SU-DHL-6 (cell line): ENCODE results near the gene FDXR.

Experiments
- H2AFZ ChIP-seq: fragments of 200-600 bp; sonication (generic); 2 replicates; pipeline ENCODE4 v1.6.1; 2014; ENCODE audit warnings: low read depth, mild to moderate bottlenecking, moderate library complexity, mixed read lengths, antibody characterized with exemption, low read length; ENCODE audit not compliant: severe bottlenecking
- H3F3A ChIP-seq: fragments of 200-600 bp; shearing (Covaris generic); 2 replicates; pipeline ENCODE4 v1.6.0; 2016; ENCODE audit warnings: antibody characterized with exemption, mild to moderate bottlenecking; ENCODE audit not compliant: insufficient read depth
- H3K27ac ChIP-seq: fragments of 200-600 bp; sonication (generic); 2 replicates; pipeline ENCODE4 v1.5.1; 2016; ENCODE audit warnings: low read depth, mild to moderate bottlenecking, low read length, moderate library complexity, mixed read lengths
- H3K27me3 ChIP-seq: fragments of 200-600 bp; sonication (generic), shearing (Covaris generic); 2 replicates; pipeline ENCODE4 v1.6.0; 2014; ENCODE audit warnings: mild to moderate bottlenecking, low read length
- H3K36me3 ChIP-seq: fragments of 200-600 bp; sonication (generic); 2 replicates; pipeline ENCODE4 v1.6.1; 2014; ENCODE audit warnings: mild to moderate bottlenecking, low read length, mixed read lengths
- H3K4me2 ChIP-seq: fragments of 300-600, 200-600 bp; shearing (Covaris generic), sonication (generic); 2 replicates; pipeline ENCODE4 v1.6.0; 2014; ENCODE audit warnings: low read length, low read depth, mild to moderate bottlenecking; ENCODE audit not compliant: poor library complexity, severe bottlenecking
- H3K4me3 ChIP-seq: fragments of 200-600 bp; sonication (generic); 2 replicates; pipeline ENCODE4 v1.5.1; 2014; ENCODE audit warnings: antibody characterized with exemption, low read length, mild to moderate bottlenecking, mixed read lengths; ENCODE audit not compliant: insufficient read depth, poor library complexity, severe bottlenecking
- H3K79me2 ChIP-seq: fragments of 200-600 bp; sonication (generic); 2 replicates; pipeline ENCODE4 v1.6.1; 2014; ENCODE audit warnings: mild to moderate bottlenecking, low read length, moderate library complexity; ENCODE audit not compliant: insufficient read depth
- H3K9ac ChIP-seq: fragments of 200-600 bp; sonication (generic); 2 replicates; pipeline ENCODE4 v1.7.0; 2014; ENCODE audit warnings: mild to moderate bottlenecking, low read length
- H3K9me2 ChIP-seq: fragments of 200-600 bp; sonication (generic); replicated peaks from 2 replicates; pipeline ENCODE4 v1.6.1; 2014; ENCODE audit warnings: low read length; ENCODE audit not compliant: insufficient read depth
- H3K9me3 ChIP-seq: fragments of 200-600 bp; sonication (generic); 2 replicates; pipeline ENCODE4 v1.6.1; 2014; ENCODE audit warnings: low read length, mixed read lengths; ENCODE audit not compliant: insufficient read depth
- H4K20me1 ChIP-seq: fragments of 200-600 bp; sonication (generic); 2 replicates; pipeline ENCODE4 v1.6.1; 2014; ENCODE audit warnings: low read depth, mild to moderate bottlenecking, antibody characterized with exemption, low read length, moderate library complexity, mixed read lengths
- CTCF ChIP-seq: fragments of 200-600 bp; sonication (generic); IDR thresholded peaks from one replicate; pipeline ENCODE4 v1.5.1; 2017; ENCODE audit warnings: antibody characterized with exemption, mild to moderate bottlenecking, low read length, moderate library complexity; ENCODE audit not compliant: insufficient read depth, poor library complexity, severe bottlenecking
- EZH2phosphoT487 ChIP-seq: fragments of 200-600 bp; sonication (generic), shearing (Covaris generic); conservative IDR thresholded peaks from 2 replicates; pipeline ENCODE4 v1.6.1; 2018; ENCODE audit warnings: mild to moderate bottlenecking, antibody characterized with exemption, low read length, moderate library complexity, mixed read lengths

FDXR gene

DNA sequence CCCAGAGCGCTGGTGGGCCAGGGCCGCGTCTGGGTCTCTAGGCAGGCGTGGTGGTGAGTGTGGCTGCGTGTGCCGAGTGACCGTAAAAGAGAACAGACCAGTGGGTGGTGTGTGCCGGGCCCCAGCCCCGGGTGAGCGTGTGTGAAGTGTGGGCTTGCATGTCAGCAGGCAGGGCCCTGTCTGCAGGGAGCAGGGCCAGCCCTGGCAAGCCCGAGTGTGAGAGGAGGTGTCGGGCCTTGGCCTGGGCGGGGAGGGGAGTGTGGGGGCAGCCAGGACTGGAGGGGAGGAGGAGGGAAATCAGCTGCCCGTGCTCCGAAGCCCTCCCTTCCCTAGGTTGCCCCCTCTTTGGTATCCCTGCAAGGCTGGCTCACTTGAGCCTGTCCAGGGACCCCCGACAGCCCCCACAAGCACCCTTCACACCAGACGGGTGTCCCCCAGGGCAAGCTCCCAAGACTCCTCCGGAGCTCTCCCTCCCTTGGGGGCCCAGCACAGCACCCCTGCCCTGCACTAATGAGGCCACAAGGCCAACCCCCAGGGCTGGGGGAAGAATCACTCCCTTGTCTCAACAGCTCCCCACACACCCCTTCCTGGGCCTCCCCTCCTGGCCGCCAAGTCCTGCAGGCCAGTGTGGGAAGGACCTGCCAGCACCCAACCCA, 48.4 kb upstream of the FDXR start:
- no peak overlapping the region for H3K4me2 ChIP-seq
- TF ChIP-seq CTCF = no peak
- no peak for TF ChIP-seq EZH2phosphoT487
- H3F3A ChIP-seq = no peaks in the 10 kb centered on the region
- H3K9ac ChIP-seq = no peak overlapping the region
- H2AFZ ChIP-seq = no peak overlapping the region
- H3K27ac ChIP-seq = no peak overlapping the region
- no peaks in the 10 kb centered on the region for H3K27me3 ChIP-seq
- no peaks in the 10 kb centered on the region for H3K9me2 ChIP-seq
- H4K20me1 ChIP-seq = no peaks in the 10 kb centered on the region
- no peaks in the 10 kb centered on the region for H3K9me3 ChIP-seq
- H3K36me3 ChIP-seq = no peaks in the 10 kb centered on the region
- H3K4me3 ChIP-seq = no peak overlapping the region
- no peaks in the 10 kb centered on the region for H3K79me2 ChIP-seq

DNA sequence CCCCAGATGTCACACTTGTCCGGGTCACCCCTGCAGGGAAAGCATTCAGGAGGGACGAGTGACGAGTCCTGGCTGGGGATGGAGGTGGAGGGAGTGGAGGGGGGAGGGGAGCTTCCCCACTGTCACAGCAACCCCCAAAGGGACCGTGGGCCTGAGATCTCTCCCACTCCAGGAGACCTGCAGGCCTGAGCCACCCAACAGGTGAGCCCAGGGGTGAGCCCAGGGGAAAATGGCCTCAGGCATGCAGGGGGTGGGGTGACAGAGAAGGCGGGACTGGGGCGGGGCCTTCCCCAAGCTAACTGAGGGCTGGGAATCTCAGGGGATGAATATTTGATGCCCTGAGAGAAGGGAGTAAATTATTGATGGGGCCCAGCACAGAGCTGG, 47.8 kb upstream of the FDXR start:
- TF ChIP-seq EZH2phosphoT487 = no peak
- TF ChIP-seq CTCF = no peak
- no peaks in the 10 kb centered on the region for H3K27me3 ChIP-seq
- H3K4me3 ChIP-seq = no peak overlapping the region
- H3K9ac ChIP-seq = no peak overlapping the region
- no peaks in the 10 kb centered on the region for H4K20me1 ChIP-seq
- no peaks in the 10 kb centered on the region for H3F3A ChIP-seq
- no peak overlapping the region for H3K4me2 ChIP-seq
- no peaks in the 10 kb centered on the region for H3K9me3 ChIP-seq
- no peaks in the 10 kb centered on the region for H3K9me2 ChIP-seq
- H3K79me2 ChIP-seq = no peaks in the 10 kb centered on the region
- H2AFZ ChIP-seq = no peak overlapping the region
- H3K36me3 ChIP-seq = no peaks in the 10 kb centered on the region
- no peak overlapping the region for H3K27ac ChIP-seq

DNA sequence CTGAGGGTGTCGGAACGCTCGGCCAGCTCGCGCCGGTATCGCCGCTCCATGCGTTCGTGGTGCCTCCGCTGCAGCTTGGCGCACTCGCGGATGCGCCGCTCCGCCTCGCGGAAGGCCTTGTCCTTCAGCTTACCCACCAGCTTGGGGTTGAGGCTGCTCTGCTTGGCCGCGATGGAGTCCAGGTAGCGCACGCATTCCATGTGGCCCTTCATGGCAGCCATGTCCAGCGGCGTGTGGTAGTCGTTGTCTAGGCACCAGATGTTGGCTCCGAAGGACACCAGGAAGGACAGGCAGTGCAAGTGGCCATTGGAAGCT, 47.5 kb upstream of the FDXR start:
- Histone ChIP-seq H3K4me3 (no peak overlapping the region), H3K27ac (no peak overlapping the region), H3K36me3 (no peaks in the 10 kb centered on the region), H3K9ac (no peak overlapping the region), H2AFZ (no peak overlapping the region), H3K9me2 (no peaks in the 10 kb centered on the region), H3K27me3 (no peaks in the 10 kb centered on the region), H4K20me1 (no peaks in the 10 kb centered on the region), H3K4me2 (no peak overlapping the region), H3K9me3 (no peaks in the 10 kb centered on the region), H3F3A (no peaks in the 10 kb centered on the region), H3K79me2 (no peaks in the 10 kb centered on the region)
- TF ChIP-seq CTCF (no peak), EZH2phosphoT487 (no peak)
